Eye (tissue), 1 donor: Measurements from ENCODE around the gene LRRC42.

Experiments used
- DNase-seq: peaks from one replicate; pipeline ENCODE4 v3.0.0-alpha.2; 2015

Gene LRRC42

GRCh38 chr1:53942127-53942957 is 3.8 kb upstream of the LRRC42 start:
- no peak for DNase-seq

- DNase-seq: no peak
Measured at GRCh38 chr1:53943090-53943489, 3.1 kb upstream of the LRRC42 start.

- no peak for DNase-seq
Measured at GRCh38 chr1:53943490-53944043, 2.6 kb upstream of the LRRC42 start.

- no peak for DNase-seq
Measured at GRCh38 chr1:53944469-53945182, 1.5 kb upstream of the LRRC42 start.

GRCh38 chr1:53945183-53945432 is 1.0 kb upstream of the LRRC42 start:
- no peak for DNase-seq

GRCh38 chr1:53945433-53946251 is 508 bp upstream of the LRRC42 start, which contains the start of gene IFT25:
TSS of gene IFT25 (minus strand) at chr1:53945699. CDS start at chr1:53940082, 5,617 bp downstream.
- DNase-seq: peak; percentile 98

- no peak for DNase-seq
Measured at GRCh38 chr1:53947172-53947907, 1.2 kb downstream of the LRRC42 start.

- DNase-seq: no peak
Measured at GRCh38 chr1:53948291-53948690, 2.1 kb downstream of the LRRC42 start.

- DNase-seq: peak; percentile 76
Measured at GRCh38 chr1:53949023-53949990, 3.2 kb downstream of the LRRC42 start.

GRCh38 chr1:53951697-53952096 is 5.5 kb downstream of the LRRC42 start:
- DNase-seq: no peak

GRCh38 chr1:53954128-53954527 is 8.0 kb downstream of the LRRC42 start:
- no peak for DNase-seq

GRCh38 chr1:53956308-53957168 is 10.4 kb downstream of the LRRC42 start:
- DNase-seq: no peak

GRCh38 chr1:53957194-53957818 is 11.2 kb downstream of the LRRC42 start:
- DNase-seq: no peak

GRCh38 chr1:53959664-53960250 is 13.6 kb downstream of the LRRC42 start:
- DNase-seq: no peak

- DNase-seq: no peak
Measured at GRCh38 chr1:53962395-53962794, 16.2 kb downstream of the LRRC42 start.

GRCh38 chr1:53963460-53963859 is 17.3 kb downstream of the LRRC42 start:
- DNase-seq: no peak

- DNase-seq: no peak
Measured at GRCh38 chr1:53964109-53964508, 18.0 kb downstream of the LRRC42 start.

- DNase-seq: no peak
Measured at GRCh38 chr1:53966794-53967193, 20.6 kb downstream of the LRRC42 start.

- DNase-seq: no peak
Measured at GRCh38 chr1:53967409-53968124, 21.4 kb downstream of the LRRC42 start.
